Heart left ventricle (tissue), 16 donors: ENCODE data around the gene CXCR6. TPM values are rescaled to one million over a fixed set of nuclear protein-coding genes. Genes with fewer than 3 reads are reported as not detected.
A peak's percentile ranks its signal among the peaks of the same experiment; 100 is the strongest.

ENCODE experiments used
- ATAC-seq, 4 donors: fragments of 200-7000 bp; cut with Tn5 transposase; one replicate each; pipeline ENCODE4 v1.9.1; 2020 to 2022; ENCODE audit warnings: moderate library complexity in 4 of 4, mild to moderate bottlenecking in 3 of 4, moderate number of reproducible peaks in 1 of 4
- DNase-seq, 5 donors: peaks; one replicate each; pipeline ENCODE4 v3.0.0-alpha.2; 2020
- H3K27ac ChIP-seq, 12 donors: fragments of 200-600 bp; sonication (generic) in 4 of 12; one replicate each; pipeline versions ENCODE4 v1.5.0 to v1.8.0; 2016 to 2022; ENCODE audit warnings: mild to moderate bottlenecking in 2 of 12
- H3K27me3 ChIP-seq, 9 donors: fragments of 200-600 bp; sonication (generic) in 2 of 9; one replicate each; pipeline versions ENCODE4 v1.5.1 to v1.8.0; 2016 to 2022; ENCODE audit warnings: mild to moderate bottlenecking in 3 of 9
- H3K36me3 ChIP-seq, 9 donors: fragments of 200-600 bp; sonication (generic) in 2 of 9; one replicate each; pipeline versions ENCODE4 v1.5.0 to v1.8.0; 2018 to 2022; ENCODE audit warnings: mild to moderate bottlenecking in 2 of 9
- H3K4me1 ChIP-seq, 12 donors: fragments of 200-600 bp; sonication (generic) in 4 of 12; one replicate each; pipeline versions ENCODE4 v1.5.0 to v1.8.0; 2016 to 2022; ENCODE audit warnings: mild to moderate bottlenecking in 3 of 12
- H3K4me3 ChIP-seq, 12 donors: fragments of 200-600 bp; sonication (generic) in 4 of 12; one replicate each; pipeline versions ENCODE4 v1.5.0 to v1.8.0; 2017 to 2022; ENCODE audit warnings: mild to moderate bottlenecking in 9 of 12, moderate library complexity in 4 of 12
- H3K9me3 ChIP-seq, 12 donors: fragments of 200-600 bp; sonication (generic) in 4 of 12; one replicate each; pipeline versions ENCODE4 v1.5.0 to v1.8.0; 2016 to 2022; ENCODE audit warnings: mild to moderate bottlenecking in 1 of 12
- CTCF ChIP-seq, 12 donors: fragments of 200-600 bp; sonication (generic) in 4 of 12; IDR thresholded peaks; one replicate each; pipeline versions ENCODE4 v1.5.0 to v1.8.0; 2018 to 2022; ENCODE audit warnings: antibody characterized with exemption in 12 of 12, mild to moderate bottlenecking in 5 of 12
- POLR2A ChIP-seq, 2 donors: fragments of 450-650 bp; IDR thresholded peaks; one replicate each; pipeline ENCODE4 v1.6.1; 2017; ENCODE audit warnings: antibody characterized with exemption in 2 of 2, mild to moderate bottlenecking in 2 of 2, moderate library complexity in 2 of 2
- WGBS, 4 donors: extraction: QIAGEN DNeasy Blood & Tissue Kit in 2 of 4; methylation state at CpG; one replicate each; pipeline versions ENCODE4 v1.1.5 to v1.1.7; 2013 to 2018; 5-methylcytosine and 5-hydroxymethylcytosine counted together
- intact Hi-C, 10 donors: fragments of 100-400 bp; cut with DNase I; formaldehyde crosslinking; loops; one replicate each; pipeline versions ENCODE4 v1.11.1 to v1.14.2; 2022
- polyA plus RNA-seq, 2 donors: library from polyadenylated mRNA; stranded (reverse); fragments of 200-250 nt; gene quantifications; one replicate each; pipeline ENCODE4 v1.2.3, GENCODE V29; 2013
- total RNA-seq, 9 donors: library from RNA; depleted of rRNA in 2 of 9; stranded (reverse); fragments of >200 nt in 2 of 9; fragmentation: NEBNext Ultra II Directional in 3 of 9; extraction: Animal tissue kit (Norgen Biotek cat#: 25700) in 3 of 9; gene quantifications; one replicate each; pipeline versions ENCODE4 v1.1.0 to v1.2.4, GENCODE V29; 2016 to 2023
- donor health status: ischemic (EF 13 %, LVEDD 7.1; RV severe dilation, severe dysfunction).
- donor health status: healthy with polysubstance abuse.
- donor health status: DM: no; HTN: yes; CAD: no.
- donor health status: DM: no; HTN: no; CAD: no.
- donor health status: ischemic (EF 25% LVEDD 6.9; RV normal size, moderate dysfunction).
- donor health status: ischemic (EF 25% LVEDD 5.7; RV mildly dilated, moderate dysfunction).
- donor health status: healthy.
- donor health status: DM: yes; HTN: yes; CAD: no.
- donor health status: ischemic (EF 35%, LVEDD 5.7; RV mildly dilated, moderate dysfunction).
- donor health status: nonischemic (EF 11% LVEDD 7.7; RV severe dilation, severe dysfunction).
- donor health status: DM: yes; HTN: yes; CAD: no.
- donor health status: PGD.
- donor health status: ischemic (EF 29% LVEDD 5.4; RV normal size, mild dysfunction).
- donor health status: nonischemic (EF 23%, LVEDD 6.1; RV moderate dilation, normal function).

CXCR6 gene
- total and polyA plus RNA-seq, 11 donors = 0.19 to 2.1 (median 0.30) TPM; not detected in 3

GRCh38 chr3:45974686-45975085, 31.4 kb downstream of the CXCR6 start:
- WGBS, 4 donors = 68 to 91% (median 82%) methylated on average over 4 of the region's 4 CpGs
- peaks cover 0 to 56% (median 0%) of the 10 kb centered on the region in 12 donors for H3K4me1 ChIP-seq
- H3K4me3 ChIP-seq = no peak overlapping the region

GRCh38 chr3:45975686-45976085, 32.4 kb downstream of the CXCR6 start:
- WGBS, 4 donors = 71 to 83% (median 78%) methylated on average over 5 of the region's 5 CpGs
- peak overlapping the region in 1 of 12 donors; percentile 64 for H3K27ac ChIP-seq
- H3K4me1 ChIP-seq = peaks cover 0 to 60% (median 0%) of the 10 kb centered on the region in 12 donors
- no peak for ATAC-seq
- TF ChIP-seq POLR2A (IDR thresholded peaks at IDR 0.05) (no peak), CTCF (IDR thresholded peaks at IDR 0.05) (no peak)
- intact Hi-C loops = no loop called here
- no peaks in the 10 kb centered on the region for H3K27me3 ChIP-seq
- no peaks in the 10 kb centered on the region for H3K9me3 ChIP-seq
- peaks cover 0 to 100% (median 90%) of the 10 kb centered on the region in 9 donors for H3K36me3 ChIP-seq
- DNase-seq = no peak
- no peak overlapping the region for H3K4me3 ChIP-seq

More at GRCh38 chr3:45974686-45975085, 31.4 kb downstream of the CXCR6 start:
- DNase-seq (no peak), ATAC-seq (no peak)
- Histone ChIP-seq H3K9me3 (no peaks in the 10 kb centered on the region), H3K27me3 (no peaks in the 10 kb centered on the region), H3K27ac (peak overlapping the region in 1 of 12 donors; percentile 6), H3K36me3 (peaks cover 0 to 100% (median 92%) of the 10 kb centered on the region in 9 donors)
- no peak for TF ChIP-seq POLR2A (IDR thresholded peaks at IDR 0.05)
- TF ChIP-seq CTCF (IDR thresholded peaks at IDR 0.05) = no peak
- intact Hi-C loops = no loop called here

- WGBS, 4 donors = 75 to 80% (median 78%) methylated on average over 6 of the region's 6 CpGs
- peaks cover 0 to 100% (median 90%) of the 10 kb centered on the region in 9 donors for H3K36me3 ChIP-seq
- no peaks in the 10 kb centered on the region for H3K9me3 ChIP-seq
- no peak for DNase-seq
- no peak overlapping the region for H3K4me3 ChIP-seq
- H3K27me3 ChIP-seq = no peaks in the 10 kb centered on the region
- H3K27ac ChIP-seq = peak overlapping the region in 2 of 12 donors; percentile 19 to 74
- ATAC-seq = no peak
- H3K4me1 ChIP-seq = peaks cover 0 to 64% (median 3%) of the 10 kb centered on the region in 12 donors
- intact Hi-C loops = no loop called here
- no peak for TF ChIP-seq POLR2A (IDR thresholded peaks at IDR 0.05)
- no peak for TF ChIP-seq CTCF (IDR thresholded peaks at IDR 0.05)
Observed at GRCh38 chr3:45976191-45977091, 33.2 kb downstream of the CXCR6 start.

GRCh38 chr3:45978006-45978761, 34.9 kb downstream of the CXCR6 start:
- no peaks in the 10 kb centered on the region for H3K9me3 ChIP-seq
- TF ChIP-seq POLR2A (IDR thresholded peaks at IDR 0.05) (no peak), CTCF (IDR thresholded peaks at IDR 0.05) (no peak)
- peak overlapping the region in 1 of 12 donors; percentile 74 for H3K27ac ChIP-seq
- H3K27me3 ChIP-seq = no peaks in the 10 kb centered on the region
- H3K36me3 ChIP-seq = peaks cover 0 to 100% (median 91%) of the 10 kb centered on the region in 9 donors
- H3K4me3 ChIP-seq = no peak overlapping the region
- intact Hi-C loops = no loop called here
- DNase-seq = no peak
- WGBS, 4 donors = 84 to 90% (median 86%) methylated on average over 5 of the region's 5 CpGs
- H3K4me1 ChIP-seq = peaks cover 0 to 51% (median 8%) of the 10 kb centered on the region in 12 donors
- ATAC-seq = no peak
